Activated naive CD4-positive, alpha-beta T cell treated with anti-CD3 and anti-CD28 coated beads, Interleukin-2, amount 50 U/mL, for 16 hours (primary cell): ENCODE measurements around the gene DHX30.
"Not testable (repeated sequence)": the region's sequence is repeated elsewhere in the genome, so short reads cannot be mapped to it uniquely, and the experiment has no call there.

Experiments
- DNase-seq: peaks from one replicate; pipeline ENCODE4 v3.0.0-alpha.2; 2020

The DHX30 gene

GRCh38 chr3:47885168-47885567 lies 82.2 kb downstream of the DHX30 start:
- DNase-seq: no peak

GRCh38 chr3:47887991-47888390 lies 85.1 kb downstream of the DHX30 start:
- not testable (repeated sequence) for DNase-seq

- DNase-seq: no peak
Measured at GRCh38 chr3:47888986-47889757, 86.2 kb downstream of the DHX30 start.

GRCh38 chr3:47890126-47890827 lies 87.3 kb downstream of the DHX30 start:
- no peak for DNase-seq

GRCh38 chr3:47890828-47891612 lies 88.1 kb downstream of the DHX30 start:
- DNase-seq: no peak

GRCh38 chr3:47891613-47892005 lies 88.7 kb downstream of the DHX30 start:
- no peak for DNase-seq

- no peak for DNase-seq
Measured at GRCh38 chr3:47892286-47893040, 89.5 kb downstream of the DHX30 start.

- no peak for DNase-seq
Measured at GRCh38 chr3:47895241-47895640, 92.3 kb downstream of the DHX30 start.

- no peak for DNase-seq
Measured at GRCh38 chr3:47896736-47897135, 93.8 kb downstream of the DHX30 start.

GRCh38 chr3:47897954-47898353 lies 95.0 kb downstream of the DHX30 start:
- no peak for DNase-seq

- DNase-seq: no peak
Measured at GRCh38 chr3:47899495-47900108, 96.7 kb downstream of the DHX30 start.
